HEK293 (cell line): ENCODE data around the gene METTL15.

ENCODE experiments used
- CTCF ChIA-PET: fragments of 350-600 bp; formaldehyde crosslinking; extraction: SDS; loops from one replicate; lab custom pipeline; 2021; ENCODE audit warnings: antibody characterized with exemption; lab: Yijun Ruan, JAX
- POLR2A ChIA-PET: fragments of 300-600 bp; formaldehyde crosslinking; extraction: SDS; loops from one replicate; lab custom pipeline; 2020; ENCODE audit warnings: antibody characterized with exemption, inconsistent platforms; lab: Yijun Ruan, JAX
- H3K27ac ChIP-seq: fragments of 200-500 bp; sonication (Bioruptor generic); 2 replicates; pipeline ENCODE4 v1.5.1; 2014; ENCODE audit warnings: low read depth, low read length, control low read depth, inconsistent platforms; ENCODE audit errors: extremely low read depth
- H3K36me3 ChIP-seq, 2 experiments: fragments of 200-500 bp in 1 of 2; sonication (Bioruptor generic) in 1 of 2; 1 replicate in 1 of 2; 2 replicates in 1 of 2; pipeline ENCODE4 v1.5.1; 2014 to 2017; ENCODE audit warnings: inconsistent platforms in 2 of 2, low read length in 2 of 2; ENCODE audit not compliant: control insufficient read depth in 2 of 2, insufficient read depth in 1 of 2
- H3K4me1 ChIP-seq: fragments of 200-500 bp; sonication (Bioruptor generic); 2 replicates; pipeline ENCODE4 v1.5.1; 2014; ENCODE audit warnings: mild to moderate bottlenecking, low read length, inconsistent platforms; ENCODE audit not compliant: control insufficient read depth, insufficient read depth
- H3K4me3 ChIP-seq: 2 replicates; pipeline ENCODE4 v1.5.1; 2011; ENCODE audit warnings: low read depth, mild to moderate bottlenecking, control low read depth, low read length, moderate library complexity
- H3K9me3 ChIP-seq: fragments of 200-500 bp; sonication (Bioruptor generic); 2 replicates; pipeline ENCODE4 v1.5.1; 2014; ENCODE audit warnings: low read depth, low read length, inconsistent platforms; ENCODE audit not compliant: control insufficient read depth, insufficient read depth
- GLI2 ChIP-seq: fragments of 450-650 bp; formaldehyde crosslinking; IDR thresholded peaks from 2 replicates; pipeline ENCODE4; 2017; ENCODE audit warnings: missing biosample characterization, missing genetic modification characterization, low read depth, borderline replicate concordance
- KLF1 ChIP-seq: fragments of 450-650 bp; formaldehyde crosslinking; IDR thresholded peaks from 2 replicates; pipeline ENCODE4 v1.5.1; 2016; ENCODE audit warnings: missing biosample characterization, missing genetic modification characterization
- KLF8 ChIP-seq: fragments of 450-650 bp; formaldehyde crosslinking; IDR thresholded peaks from 2 replicates; pipeline ENCODE4 v1.5.1; 2016; ENCODE audit warnings: missing biosample characterization, missing genetic modification characterization
- ZFHX2 ChIP-seq: fragments of 450-650 bp; formaldehyde crosslinking; conservative IDR thresholded peaks from 2 replicates; pipeline ENCODE4 v1.5.1; 2016; ENCODE audit warnings: missing biosample characterization, missing genetic modification characterization
- ZNF133 ChIP-seq: fragments of 450-650 bp; formaldehyde crosslinking; IDR thresholded peaks from 2 replicates; pipeline ENCODE4 v1.5.1; 2016; ENCODE audit warnings: missing biosample characterization, missing genetic modification characterization
- ZNF155 ChIP-seq: fragments of 450-650 bp; formaldehyde crosslinking; IDR thresholded peaks from 2 replicates; pipeline ENCODE4 v1.5.1; 2016; ENCODE audit warnings: missing biosample characterization, missing genetic modification characterization
- ZNF157 ChIP-seq: fragments of 450-650 bp; formaldehyde crosslinking; IDR thresholded peaks from 2 replicates; pipeline ENCODE4 v1.5.1; 2016; ENCODE audit warnings: missing biosample characterization, missing genetic modification characterization
- ZNF175 ChIP-seq: fragments of 450-650 bp; formaldehyde crosslinking; IDR thresholded peaks from 2 replicates; pipeline ENCODE4 v1.5.1; 2016; ENCODE audit warnings: missing biosample characterization, missing genetic modification characterization
- ZNF211 ChIP-seq: fragments of 450-650 bp; formaldehyde crosslinking; IDR thresholded peaks from 2 replicates; pipeline ENCODE4 v1.5.1; 2016; ENCODE audit warnings: low read depth, missing biosample characterization, missing genetic modification characterization
- ZNF292 ChIP-seq: fragments of 450-650 bp; formaldehyde crosslinking; IDR thresholded peaks from 2 replicates; pipeline ENCODE4 v1.5.1; 2016; ENCODE audit warnings: low read depth, missing biosample characterization, missing genetic modification characterization, borderline replicate concordance
- ZNF302 ChIP-seq: fragments of 450-650 bp; formaldehyde crosslinking; IDR thresholded peaks from 2 replicates; pipeline ENCODE4 v1.5.1; 2016; ENCODE audit warnings: missing biosample characterization, missing genetic modification characterization, low read depth
- ZNF426 ChIP-seq: fragments of 450-650 bp; formaldehyde crosslinking; IDR thresholded peaks from 2 replicates; pipeline ENCODE4 v1.5.1; 2017; ENCODE audit warnings: missing biosample characterization, missing genetic modification characterization, mild to moderate bottlenecking, inconsistent platforms, moderate library complexity
- ZNF530 ChIP-seq: fragments of 450-650 bp; formaldehyde crosslinking; IDR thresholded peaks from 2 replicates; pipeline ENCODE4 v1.5.1; 2016; ENCODE audit warnings: low read depth, missing biosample characterization, missing genetic modification characterization
- ZNF544 ChIP-seq: fragments of 450-650 bp; formaldehyde crosslinking; IDR thresholded peaks from 2 replicates; pipeline ENCODE4 v1.5.0; 2017; ENCODE audit warnings: missing biosample characterization, missing genetic modification characterization
- ZNF549 ChIP-seq: fragments of 450-650 bp; IDR thresholded peaks from 2 replicates; pipeline ENCODE4 v1.5.1; 2018; ENCODE audit warnings: missing biosample characterization, missing genetic modification characterization, mild to moderate bottlenecking, inconsistent platforms, moderate library complexity
- ZNF558 ChIP-seq: fragments of 450-650 bp; formaldehyde crosslinking; IDR thresholded peaks from 2 replicates; pipeline ENCODE4 v1.5.1; 2016; ENCODE audit warnings: missing biosample characterization, missing genetic modification characterization
- ZNF560 ChIP-seq: fragments of 450-650 bp; formaldehyde crosslinking; IDR thresholded peaks from 2 replicates; pipeline ENCODE4 v1.5.1; 2017; ENCODE audit warnings: missing biosample characterization, missing genetic modification characterization, borderline replicate concordance
- TF ChIP-seq, protein P1 (sequence below): fragments of 450-650 bp; formaldehyde crosslinking; IDR thresholded peaks from 2 replicates; pipeline ENCODE4 v1.5.1; 2016; ENCODE audit warnings: missing biosample characterization, missing genetic modification characterization
- TF ChIP-seq, protein P2 (sequence below): fragments of 450-650 bp; formaldehyde crosslinking; IDR thresholded peaks from 2 replicates; pipeline ENCODE4 v1.5.1; 2016; ENCODE audit warnings: missing biosample characterization, missing genetic modification characterization
- TF ChIP-seq, protein P3 (sequence below): fragments of 450-650 bp; formaldehyde crosslinking; IDR thresholded peaks from 2 replicates; pipeline ENCODE4 v1.5.1; 2016; ENCODE audit warnings: missing biosample characterization, missing genetic modification characterization
- TF ChIP-seq, protein P4 (sequence below): fragments of 450-650 bp; formaldehyde crosslinking; IDR thresholded peaks from 2 replicates; pipeline ENCODE4 v1.5.1; 2016; ENCODE audit warnings: missing biosample characterization, missing genetic modification characterization
- TF ChIP-seq, protein P5 (sequence below): fragments of 450-650 bp; formaldehyde crosslinking; IDR thresholded peaks from 2 replicates; pipeline ENCODE4 v1.5.1; 2016; ENCODE audit warnings: missing biosample characterization, missing genetic modification characterization, low read depth

Gene METTL15

DNA sequence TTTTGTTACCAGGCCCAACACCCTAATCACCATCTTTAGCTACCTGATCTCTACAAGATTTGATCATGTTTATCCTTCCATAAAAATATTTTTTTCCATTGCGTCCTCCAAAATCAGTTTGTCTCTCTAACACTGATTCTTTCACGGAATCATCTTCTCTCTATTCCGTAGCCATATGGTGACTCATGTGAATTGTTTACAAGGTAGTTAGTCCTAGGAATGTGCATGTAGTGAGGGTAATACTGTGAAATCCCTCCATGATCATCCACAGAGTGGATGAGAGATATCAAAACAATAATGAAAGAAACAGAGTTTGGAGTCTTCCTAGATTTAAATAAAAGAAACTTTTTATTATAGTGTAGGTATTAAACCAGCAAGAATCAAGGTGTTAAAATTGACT is 230.2 kb downstream of the METTL15 start (continued):
- TF ChIP-seq, protein P1, sequence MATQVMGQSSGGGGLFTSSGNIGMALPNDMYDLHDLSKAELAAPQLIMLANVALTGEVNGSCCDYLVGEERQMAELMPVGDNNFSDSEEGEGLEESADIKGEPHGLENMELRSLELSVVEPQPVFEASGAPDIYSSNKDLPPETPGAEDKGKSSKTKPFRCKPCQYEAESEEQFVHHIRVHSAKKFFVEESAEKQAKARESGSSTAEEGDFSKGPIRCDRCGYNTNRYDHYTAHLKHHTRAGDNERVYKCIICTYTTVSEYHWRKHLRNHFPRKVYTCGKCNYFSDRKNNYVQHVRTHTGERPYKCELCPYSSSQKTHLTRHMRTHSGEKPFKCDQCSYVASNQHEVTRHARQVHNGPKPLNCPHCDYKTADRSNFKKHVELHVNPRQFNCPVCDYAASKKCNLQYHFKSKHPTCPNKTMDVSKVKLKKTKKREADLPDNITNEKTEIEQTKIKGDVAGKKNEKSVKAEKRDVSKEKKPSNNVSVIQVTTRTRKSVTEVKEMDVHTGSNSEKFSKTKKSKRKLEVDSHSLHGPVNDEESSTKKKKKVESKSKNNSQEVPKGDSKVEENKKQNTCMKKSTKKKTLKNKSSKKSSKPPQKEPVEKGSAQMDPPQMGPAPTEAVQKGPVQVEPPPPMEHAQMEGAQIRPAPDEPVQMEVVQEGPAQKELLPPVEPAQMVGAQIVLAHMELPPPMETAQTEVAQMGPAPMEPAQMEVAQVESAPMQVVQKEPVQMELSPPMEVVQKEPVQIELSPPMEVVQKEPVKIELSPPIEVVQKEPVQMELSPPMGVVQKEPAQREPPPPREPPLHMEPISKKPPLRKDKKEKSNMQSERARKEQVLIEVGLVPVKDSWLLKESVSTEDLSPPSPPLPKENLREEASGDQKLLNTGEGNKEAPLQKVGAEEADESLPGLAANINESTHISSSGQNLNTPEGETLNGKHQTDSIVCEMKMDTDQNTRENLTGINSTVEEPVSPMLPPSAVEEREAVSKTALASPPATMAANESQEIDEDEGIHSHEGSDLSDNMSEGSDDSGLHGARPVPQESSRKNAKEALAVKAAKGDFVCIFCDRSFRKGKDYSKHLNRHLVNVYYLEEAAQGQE: no peak
- TF ChIP-seq ZNF292 (tag by site-specific recombination): no peak
- TF ChIP-seq, protein P2, sequence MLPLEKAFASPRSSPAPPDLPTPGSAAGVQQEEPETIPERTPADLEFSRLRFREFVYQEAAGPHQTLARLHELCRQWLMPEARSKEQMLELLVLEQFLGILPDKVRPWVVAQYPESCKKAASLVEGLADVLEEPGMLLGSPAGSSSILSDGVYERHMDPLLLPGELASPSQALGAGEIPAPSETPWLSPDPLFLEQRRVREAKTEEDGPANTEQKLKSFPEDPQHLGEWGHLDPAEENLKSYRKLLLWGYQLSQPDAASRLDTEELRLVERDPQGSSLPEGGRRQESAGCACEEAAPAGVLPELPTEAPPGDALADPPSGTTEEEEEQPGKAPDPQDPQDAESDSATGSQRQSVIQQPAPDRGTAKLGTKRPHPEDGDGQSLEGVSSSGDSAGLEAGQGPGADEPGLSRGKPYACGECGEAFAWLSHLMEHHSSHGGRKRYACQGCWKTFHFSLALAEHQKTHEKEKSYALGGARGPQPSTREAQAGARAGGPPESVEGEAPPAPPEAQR (tag by site-specific recombination): no peak
- no peak for TF ChIP-seq ZNF530 (tag by site-specific recombination)
- no peak for TF ChIP-seq KLF1 (tag by site-specific recombination)
- no peak for TF ChIP-seq ZNF175 (tag by site-specific recombination)
- no peak for TF ChIP-seq ZNF302 (tag by site-specific recombination)
- TF ChIP-seq ZNF558 (tag by site-specific recombination): no peak
- TF ChIP-seq ZNF211 (tag by site-specific recombination): no peak
- no peak for TF ChIP-seq ZNF544 (tag by site-specific recombination)

DNA sequence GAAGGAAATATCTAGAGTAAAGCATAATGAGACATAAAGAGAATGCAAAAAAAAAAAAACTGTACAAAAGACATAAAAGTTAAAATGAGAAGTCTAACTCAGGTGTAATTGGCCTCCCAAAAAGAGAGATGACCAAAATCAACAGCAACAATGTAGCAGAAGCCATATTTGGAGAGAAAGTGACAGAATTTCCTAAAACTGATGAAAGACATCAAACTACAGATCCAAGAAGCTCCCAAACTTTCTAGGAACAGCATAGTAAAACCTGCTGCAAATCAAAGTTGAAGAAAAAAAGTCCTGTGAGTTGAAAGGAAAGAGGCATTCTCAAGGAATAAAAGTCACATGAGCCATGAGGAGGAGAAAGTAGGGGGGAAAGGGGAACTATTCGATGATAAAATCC is 231.3 kb downstream of the METTL15 start:
- TF ChIP-seq ZNF155 (tag by site-specific recombination): no peak
- no peak for TF ChIP-seq KLF8 (tag by site-specific recombination)
- TF ChIP-seq, protein P3, sequence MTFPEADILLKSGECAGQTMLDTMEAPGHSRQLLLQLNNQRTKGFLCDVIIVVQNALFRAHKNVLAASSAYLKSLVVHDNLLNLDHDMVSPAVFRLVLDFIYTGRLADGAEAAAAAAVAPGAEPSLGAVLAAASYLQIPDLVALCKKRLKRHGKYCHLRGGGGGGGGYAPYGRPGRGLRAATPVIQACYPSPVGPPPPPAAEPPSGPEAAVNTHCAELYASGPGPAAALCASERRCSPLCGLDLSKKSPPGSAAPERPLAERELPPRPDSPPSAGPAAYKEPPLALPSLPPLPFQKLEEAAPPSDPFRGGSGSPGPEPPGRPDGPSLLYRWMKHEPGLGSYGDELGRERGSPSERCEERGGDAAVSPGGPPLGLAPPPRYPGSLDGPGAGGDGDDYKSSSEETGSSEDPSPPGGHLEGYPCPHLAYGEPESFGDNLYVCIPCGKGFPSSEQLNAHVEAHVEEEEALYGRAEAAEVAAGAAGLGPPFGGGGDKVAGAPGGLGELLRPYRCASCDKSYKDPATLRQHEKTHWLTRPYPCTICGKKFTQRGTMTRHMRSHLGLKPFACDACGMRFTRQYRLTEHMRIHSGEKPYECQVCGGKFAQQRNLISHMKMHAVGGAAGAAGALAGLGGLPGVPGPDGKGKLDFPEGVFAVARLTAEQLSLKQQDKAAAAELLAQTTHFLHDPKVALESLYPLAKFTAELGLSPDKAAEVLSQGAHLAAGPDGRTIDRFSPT (tag by site-specific recombination): no peak
- TF ChIP-seq, protein P4, sequence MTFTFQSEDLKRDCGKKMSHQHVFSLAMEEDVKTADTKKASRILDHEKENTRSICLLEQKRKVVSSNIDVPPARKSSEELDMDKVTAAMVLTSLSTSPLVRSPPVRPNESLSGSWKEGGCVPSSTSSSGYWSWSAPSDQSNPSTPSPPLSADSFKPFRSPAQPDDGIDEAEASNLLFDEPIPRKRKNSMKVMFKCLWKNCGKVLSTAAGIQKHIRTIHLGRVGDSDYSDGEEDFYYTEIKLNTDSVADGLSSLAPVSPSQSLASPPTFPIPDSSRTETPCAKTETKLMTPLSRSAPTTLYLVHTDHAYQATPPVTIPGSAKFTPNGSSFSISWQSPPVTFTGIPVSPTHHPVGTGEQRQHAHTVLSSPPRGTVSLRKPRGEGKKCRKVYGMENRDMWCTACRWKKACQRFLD (tag by site-specific recombination): no peak
- TF ChIP-seq ZNF558 (tag by site-specific recombination): peak; percentile 99
- TF ChIP-seq ZFHX2 (tag by site-specific recombination): no peak
- peak; percentile 62; the same call in 1 of the 2 replicates for TF ChIP-seq ZNF133
- TF ChIP-seq GLI2: no peak
- no peak for TF ChIP-seq ZNF560
- TF ChIP-seq ZNF157 (tag by site-specific recombination): no peak
- TF ChIP-seq ZNF426 (tag by site-specific recombination): no peak
- TF ChIP-seq ZNF549 (tag by site-specific recombination): no peak
- TF ChIP-seq, protein P5, sequence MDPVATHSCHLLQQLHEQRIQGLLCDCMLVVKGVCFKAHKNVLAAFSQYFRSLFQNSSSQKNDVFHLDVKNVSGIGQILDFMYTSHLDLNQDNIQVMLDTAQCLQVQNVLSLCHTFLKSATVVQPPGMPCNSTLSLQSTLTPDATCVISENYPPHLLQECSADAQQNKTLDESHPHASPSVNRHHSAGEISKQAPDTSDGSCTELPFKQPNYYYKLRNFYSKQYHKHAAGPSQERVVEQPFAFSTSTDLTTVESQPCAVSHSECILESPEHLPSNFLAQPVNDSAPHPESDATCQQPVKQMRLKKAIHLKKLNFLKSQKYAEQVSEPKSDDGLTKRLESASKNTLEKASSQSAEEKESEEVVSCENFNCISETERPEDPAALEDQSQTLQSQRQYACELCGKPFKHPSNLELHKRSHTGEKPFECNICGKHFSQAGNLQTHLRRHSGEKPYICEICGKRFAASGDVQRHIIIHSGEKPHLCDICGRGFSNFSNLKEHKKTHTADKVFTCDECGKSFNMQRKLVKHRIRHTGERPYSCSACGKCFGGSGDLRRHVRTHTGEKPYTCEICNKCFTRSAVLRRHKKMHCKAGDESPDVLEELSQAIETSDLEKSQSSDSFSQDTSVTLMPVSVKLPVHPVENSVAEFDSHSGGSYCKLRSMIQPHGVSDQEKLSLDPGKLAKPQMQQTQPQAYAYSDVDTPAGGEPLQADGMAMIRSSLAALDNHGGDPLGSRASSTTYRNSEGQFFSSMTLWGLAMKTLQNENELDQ (tag by site-specific recombination): no peak
- Histone ChIP-seq H3K27ac (no peak overlapping the region), H3K4me3 (no peak overlapping the region), H3K9me3 (no peaks in the 10 kb centered on the region), H3K36me3 (no peaks in the 10 kb centered on the region), H3K4me1 (no peaks in the 10 kb centered on the region)
- POLR2A ChIA-PET: no interaction called here
- CTCF ChIA-PET: no interaction called here
